Measurements from ENCODE around the gene CCDC73.

DNA sequence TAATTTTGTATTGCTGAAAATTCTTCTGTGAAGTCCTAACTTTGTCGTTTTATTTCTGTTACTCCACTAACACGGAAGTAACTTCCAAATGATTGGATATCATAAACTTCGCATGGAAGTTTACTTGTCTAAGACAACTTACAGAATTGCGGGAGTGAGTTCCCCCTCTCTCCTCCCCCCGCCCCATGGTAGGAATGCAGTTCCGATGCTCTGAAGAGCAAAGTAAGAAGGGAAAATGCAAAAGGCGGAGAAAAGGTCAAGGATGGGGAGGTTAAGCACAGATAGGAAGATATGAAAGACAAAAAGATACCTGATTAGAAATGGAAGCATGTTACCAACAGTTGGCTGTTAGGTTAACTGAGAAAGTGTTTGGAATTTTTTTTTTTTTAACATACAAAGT lies 209.5 kb downstream of the CCDC73 start:
- TF ChIP-seq, protein P1, sequence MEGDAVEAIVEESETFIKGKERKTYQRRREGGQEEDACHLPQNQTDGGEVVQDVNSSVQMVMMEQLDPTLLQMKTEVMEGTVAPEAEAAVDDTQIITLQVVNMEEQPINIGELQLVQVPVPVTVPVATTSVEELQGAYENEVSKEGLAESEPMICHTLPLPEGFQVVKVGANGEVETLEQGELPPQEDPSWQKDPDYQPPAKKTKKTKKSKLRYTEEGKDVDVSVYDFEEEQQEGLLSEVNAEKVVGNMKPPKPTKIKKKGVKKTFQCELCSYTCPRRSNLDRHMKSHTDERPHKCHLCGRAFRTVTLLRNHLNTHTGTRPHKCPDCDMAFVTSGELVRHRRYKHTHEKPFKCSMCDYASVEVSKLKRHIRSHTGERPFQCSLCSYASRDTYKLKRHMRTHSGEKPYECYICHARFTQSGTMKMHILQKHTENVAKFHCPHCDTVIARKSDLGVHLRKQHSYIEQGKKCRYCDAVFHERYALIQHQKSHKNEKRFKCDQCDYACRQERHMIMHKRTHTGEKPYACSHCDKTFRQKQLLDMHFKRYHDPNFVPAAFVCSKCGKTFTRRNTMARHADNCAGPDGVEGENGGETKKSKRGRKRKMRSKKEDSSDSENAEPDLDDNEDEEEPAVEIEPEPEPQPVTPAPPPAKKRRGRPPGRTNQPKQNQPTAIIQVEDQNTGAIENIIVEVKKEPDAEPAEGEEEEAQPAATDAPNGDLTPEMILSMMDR (IDR thresholded peaks at IDR 0.05): no peak
- TF ChIP-seq EP300 (IDR thresholded peaks at IDR 0.05): no peak

Measured in upper lobe of left lung (tissue), 4 donors.